Measurements from ENCODE around the gene SYNGR1.

SYNGR1 gene

GRCh38 chr22:39395936-39396796 lies 46.4 kb downstream of the SYNGR1 start:
- TF ChIP-seq, protein P1, sequence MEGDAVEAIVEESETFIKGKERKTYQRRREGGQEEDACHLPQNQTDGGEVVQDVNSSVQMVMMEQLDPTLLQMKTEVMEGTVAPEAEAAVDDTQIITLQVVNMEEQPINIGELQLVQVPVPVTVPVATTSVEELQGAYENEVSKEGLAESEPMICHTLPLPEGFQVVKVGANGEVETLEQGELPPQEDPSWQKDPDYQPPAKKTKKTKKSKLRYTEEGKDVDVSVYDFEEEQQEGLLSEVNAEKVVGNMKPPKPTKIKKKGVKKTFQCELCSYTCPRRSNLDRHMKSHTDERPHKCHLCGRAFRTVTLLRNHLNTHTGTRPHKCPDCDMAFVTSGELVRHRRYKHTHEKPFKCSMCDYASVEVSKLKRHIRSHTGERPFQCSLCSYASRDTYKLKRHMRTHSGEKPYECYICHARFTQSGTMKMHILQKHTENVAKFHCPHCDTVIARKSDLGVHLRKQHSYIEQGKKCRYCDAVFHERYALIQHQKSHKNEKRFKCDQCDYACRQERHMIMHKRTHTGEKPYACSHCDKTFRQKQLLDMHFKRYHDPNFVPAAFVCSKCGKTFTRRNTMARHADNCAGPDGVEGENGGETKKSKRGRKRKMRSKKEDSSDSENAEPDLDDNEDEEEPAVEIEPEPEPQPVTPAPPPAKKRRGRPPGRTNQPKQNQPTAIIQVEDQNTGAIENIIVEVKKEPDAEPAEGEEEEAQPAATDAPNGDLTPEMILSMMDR (IDR thresholded peaks at IDR 0.05; ENCODE audit: low read depth, low read length, missing control alignments) = no peak
- H3K4me3 ChIP-seq (ENCODE audit: low read depth, low read length) = no peak overlapping the region
- no peak for DNase-seq (ENCODE audit: low read depth)

DNA sequence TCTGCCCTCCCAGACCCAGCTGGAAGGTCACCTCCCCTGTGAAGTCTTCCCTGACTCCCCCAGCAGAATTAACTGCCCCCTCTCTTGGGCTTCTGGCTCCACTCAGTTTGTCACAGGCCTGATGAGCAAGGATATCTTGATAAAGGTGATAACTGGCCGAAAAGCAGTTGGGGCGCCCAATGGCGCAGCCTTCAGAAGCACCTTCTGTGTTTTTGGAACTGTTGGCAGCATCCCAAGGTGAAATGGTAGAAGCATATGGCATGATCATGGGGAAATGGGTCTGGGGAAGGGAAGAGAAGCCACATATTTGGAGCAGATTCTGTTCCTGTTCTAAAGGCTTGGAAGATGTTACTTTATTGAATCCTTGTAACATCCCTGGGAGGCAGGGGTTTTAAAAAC lies 47.0 kb downstream of the SYNGR1 start:
- H3K4me3 ChIP-seq (ENCODE audit: low read depth, low read length) = no peak overlapping the region
- TF ChIP-seq, protein P1 (IDR thresholded peaks at IDR 0.05; ENCODE audit: low read depth, low read length, missing control alignments) = no peak
- DNase-seq (ENCODE audit: low read depth) = no peak

DNA sequence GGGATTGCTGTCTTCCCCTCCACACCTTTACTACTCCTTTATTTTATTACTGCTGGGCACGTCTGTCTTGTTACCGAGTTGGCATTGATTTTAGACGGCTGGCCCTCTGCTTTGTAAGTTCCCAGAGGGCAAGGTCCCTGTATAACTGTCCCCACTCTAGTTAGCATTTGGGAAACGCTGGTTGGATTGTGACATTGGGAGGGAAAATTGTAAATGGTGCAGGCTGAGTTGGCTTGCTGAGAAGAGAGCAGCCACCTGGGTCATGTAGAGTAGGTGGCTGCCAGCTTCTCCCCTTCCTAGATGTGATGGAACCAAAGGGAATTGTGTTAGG lies 51.5 kb downstream of the SYNGR1 start:
- no peak overlapping the region for H3K4me3 ChIP-seq (ENCODE audit: low read depth, low read length)
- TF ChIP-seq, protein P1 (IDR thresholded peaks at IDR 0.05; ENCODE audit: low read depth, low read length, missing control alignments) = no peak
- DNase-seq (ENCODE audit: low read depth) = no peak

GRCh38 chr22:39405346-39406085 lies 55.7 kb downstream of the SYNGR1 start:
- TF ChIP-seq, protein P1 (IDR thresholded peaks at IDR 0.05; ENCODE audit: low read depth, low read length, missing control alignments) = no peak
- no peak overlapping the region for H3K4me3 ChIP-seq (ENCODE audit: low read depth, low read length)
- no peak for DNase-seq (ENCODE audit: low read depth)

DNA sequence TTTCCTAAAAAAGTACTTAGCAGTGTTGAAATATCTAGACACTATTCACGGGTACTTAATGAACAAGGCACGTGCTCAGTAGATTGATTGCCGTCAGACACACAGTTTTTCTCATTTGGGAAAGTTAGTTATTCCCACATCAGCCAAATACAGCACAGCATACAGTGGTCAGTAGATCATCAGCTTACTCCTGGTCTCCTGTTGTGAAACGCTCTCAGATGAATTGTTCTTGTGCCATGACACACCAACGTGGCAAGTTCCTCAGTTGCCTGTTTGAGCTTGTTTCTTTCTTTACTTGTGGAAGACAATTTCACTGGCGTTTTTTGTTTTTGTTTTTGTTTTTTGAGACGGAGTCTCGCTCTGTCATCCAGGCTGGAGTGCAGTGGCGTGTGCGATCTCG lies 58.4 kb downstream of the SYNGR1 start:
- no peak overlapping the region for H3K4me3 ChIP-seq (ENCODE audit: low read depth, low read length)
- no peak for DNase-seq (ENCODE audit: low read depth)
- TF ChIP-seq, protein P1 (IDR thresholded peaks at IDR 0.05; ENCODE audit: low read depth, low read length, missing control alignments) = no peak

GRCh38 chr22:39408807-39409206 lies 59.0 kb downstream of the SYNGR1 start:
- no peak overlapping the region for H3K4me3 ChIP-seq (ENCODE audit: low read depth, low read length)
- TF ChIP-seq, protein P1 (IDR thresholded peaks at IDR 0.05; ENCODE audit: low read depth, low read length, missing control alignments) = no peak
- no peak for DNase-seq (ENCODE audit: low read depth)
